T-helper 1 cell treated with Interleukin-12 subunit alpha and Interleukin-12 subunit beta and Interleukin-4 antibody, amounts not matched to agents 30 μg/mL and 1 μg/mL, for 36 hours (primary cell): ENCODE results near the gene RARB.

Source experiments
- H3K27ac Mint-ChIP-seq: one replicate; pipeline ENCODE4 v1.8.0; 2021; ENCODE audit warnings: mild to moderate bottlenecking, mixed read lengths
- H3K27me3 Mint-ChIP-seq: one replicate; pipeline ENCODE4 v1.8.0; 2021; ENCODE audit warnings: low read depth, mixed read lengths
- H3K36me3 Mint-ChIP-seq: one replicate; pipeline ENCODE4 v1.8.0; 2021; ENCODE audit warnings: low read depth, mixed read lengths
- H3K4me1 Mint-ChIP-seq: one replicate; pipeline ENCODE4 v1.8.0; 2021; ENCODE audit warnings: low read depth, mixed read lengths
- H3K4me3 Mint-ChIP-seq: one replicate; pipeline ENCODE4 v1.8.0; 2021; ENCODE audit warnings: mild to moderate bottlenecking, moderate library complexity, mixed read lengths
- H3K9me3 Mint-ChIP-seq: one replicate; pipeline ENCODE4 v1.8.0; 2021; ENCODE audit warnings: mixed read lengths

The RARB gene

DNA sequence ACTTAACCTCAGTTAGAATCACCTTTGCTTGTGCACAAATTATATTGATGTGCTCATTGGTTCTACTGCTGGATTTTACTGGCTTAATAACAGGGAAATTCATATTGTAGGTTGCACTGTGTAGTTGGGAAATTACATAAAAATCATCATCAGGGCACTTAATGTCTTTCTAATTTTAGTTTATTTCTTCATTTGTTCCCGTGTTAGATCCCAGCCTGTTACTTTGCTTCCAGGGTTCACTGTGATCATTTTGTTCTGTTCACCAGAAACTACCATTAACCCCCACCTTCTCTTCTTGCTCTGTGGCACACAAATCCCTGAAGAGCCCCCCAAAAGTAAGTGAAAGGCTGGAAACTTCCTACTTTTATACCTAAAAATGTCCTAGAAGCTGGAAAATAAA is 80.4 kb downstream of the RARB start:
- Mint-ChIP-seq H3K27ac (no peak overlapping the region), H3K4me3 (no peak overlapping the region)

DNA sequence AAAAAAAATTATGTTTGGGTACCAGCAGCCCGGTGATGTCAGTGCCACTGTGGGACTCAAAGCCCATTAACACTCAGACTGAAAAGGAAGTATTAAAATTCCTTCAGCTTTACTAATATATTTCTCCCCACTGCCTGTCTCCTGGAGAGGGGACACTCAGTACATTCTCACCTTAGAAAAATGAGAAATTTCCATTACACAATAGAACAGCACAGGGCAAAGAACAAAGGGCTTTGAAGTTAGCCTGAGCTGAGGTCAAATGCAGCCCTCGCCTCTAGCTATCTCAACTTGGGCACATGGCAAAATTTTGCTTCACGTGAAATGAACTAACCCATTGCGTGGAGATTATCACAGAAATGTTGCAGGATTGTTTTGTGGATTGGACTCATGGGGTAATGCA is 80.8 kb downstream of the RARB start:
- Mint-ChIP-seq H3K4me3 (no peak overlapping the region), H3K36me3 (no peaks in the 10 kb centered on the region), H3K9me3 (no peaks in the 10 kb centered on the region), H3K27ac (no peak overlapping the region), H3K27me3 (no peaks in the 10 kb centered on the region), H3K4me1 (no peaks in the 10 kb centered on the region)

More for the DNA sequence above, 80.4 kb downstream of the RARB start:
- Mint-ChIP-seq H3K36me3 (no peaks in the 10 kb centered on the region), H3K4me1 (no peaks in the 10 kb centered on the region), H3K27me3 (no peaks in the 10 kb centered on the region), H3K9me3 (no peaks in the 10 kb centered on the region)

DNA sequence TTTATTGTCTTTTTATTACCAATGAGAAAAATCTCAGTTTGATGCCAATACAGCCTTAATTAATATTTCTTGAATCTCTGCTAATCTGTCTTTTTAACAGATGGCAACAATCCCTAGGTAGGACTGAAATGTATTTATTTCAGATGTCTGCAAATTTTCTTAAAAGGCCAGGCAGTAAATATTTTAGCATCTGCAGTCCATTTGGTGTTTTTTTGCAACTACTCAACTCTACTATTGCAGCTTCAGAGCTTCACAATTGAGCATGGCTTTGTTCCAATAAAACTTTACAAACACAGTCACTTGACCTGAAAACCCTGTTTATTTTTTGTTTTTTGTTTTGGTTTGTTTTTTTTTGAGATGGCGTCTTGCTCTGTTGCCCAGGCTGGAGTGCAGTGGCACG is 82.7 kb downstream of the RARB start:
- Mint-ChIP-seq H3K4me3 (no peak overlapping the region), H3K36me3 (no peaks in the 10 kb centered on the region), H3K9me3 (no peaks in the 10 kb centered on the region), H3K27me3 (peaks cover 5% of the 10 kb centered on the region), H3K4me1 (no peaks in the 10 kb centered on the region), H3K27ac (no peak overlapping the region)

DNA sequence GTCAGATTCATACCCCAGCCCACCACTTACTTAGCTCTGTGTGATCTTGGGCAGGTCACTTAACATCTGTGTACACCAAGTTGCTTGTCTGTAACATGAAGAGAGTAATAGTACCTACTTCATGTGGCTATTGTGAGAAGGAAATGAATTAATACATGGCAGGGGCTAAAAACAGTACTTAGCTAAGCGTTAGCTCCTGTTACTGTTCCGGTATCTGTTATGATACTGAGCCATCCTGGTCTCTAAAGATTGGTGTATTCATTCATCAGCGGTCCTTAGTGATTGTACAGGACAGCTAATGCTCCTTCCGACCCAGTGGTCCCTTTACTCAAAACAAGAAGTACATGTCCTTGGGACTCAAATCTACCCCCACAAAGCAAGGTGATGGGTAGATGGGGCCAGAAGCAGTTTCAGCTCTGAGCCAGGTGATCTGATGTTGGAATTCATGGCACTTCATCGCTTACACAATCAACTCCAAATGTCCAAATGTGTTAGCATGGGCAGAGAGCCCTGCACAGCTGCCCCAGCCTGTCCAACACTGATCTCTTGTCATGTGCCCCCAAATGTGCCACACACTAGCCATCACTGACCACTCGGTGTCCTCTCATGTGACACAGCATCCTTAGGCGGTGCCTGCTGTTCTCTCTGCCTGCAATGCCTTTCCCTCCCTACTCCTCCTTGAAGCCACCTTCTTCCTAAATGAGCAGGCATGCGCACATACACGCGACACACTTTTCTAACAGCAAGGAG is 84.1 kb downstream of the RARB start:
- H3K4me1 Mint-ChIP-seq, result no peaks in the 10 kb centered on the region
- H3K9me3 Mint-ChIP-seq, result no peaks in the 10 kb centered on the region
- no peaks in the 10 kb centered on the region for H3K36me3 Mint-ChIP-seq
- no peak overlapping the region for H3K4me3 Mint-ChIP-seq
- no peak overlapping the region for H3K27ac Mint-ChIP-seq
- H3K27me3 Mint-ChIP-seq, result peaks cover 5% of the 10 kb centered on the region

DNA sequence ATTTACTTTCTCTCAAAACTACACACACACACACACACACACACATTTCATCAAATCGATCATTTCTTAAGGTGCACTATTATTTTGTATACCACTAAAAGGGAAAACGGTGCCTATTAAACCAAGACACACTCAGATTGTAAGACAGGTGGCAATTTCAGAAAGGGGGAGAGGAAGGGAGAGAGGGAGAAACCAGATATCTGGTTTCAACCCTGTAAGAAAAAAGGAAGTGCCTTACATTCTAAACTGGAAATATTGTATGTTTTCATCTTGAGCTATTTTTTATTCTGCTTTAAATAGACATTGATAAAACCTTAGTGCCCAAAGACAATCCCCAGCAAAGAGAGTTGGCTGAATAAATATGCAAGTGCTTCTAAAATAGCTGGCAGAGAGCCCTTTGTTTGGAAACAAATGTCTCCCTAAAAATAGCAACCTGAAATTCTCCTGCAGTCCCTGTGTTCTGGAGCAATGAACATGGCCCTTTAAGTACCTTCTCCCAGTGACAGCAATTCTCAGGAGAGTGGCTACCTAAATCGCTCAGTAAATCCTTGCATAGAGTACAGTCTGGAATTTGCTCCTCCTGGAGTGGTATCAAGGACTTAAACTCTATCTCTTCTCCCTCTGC is 85.7 kb downstream of the RARB start:
- no peaks in the 10 kb centered on the region for H3K4me1 Mint-ChIP-seq

DNA sequence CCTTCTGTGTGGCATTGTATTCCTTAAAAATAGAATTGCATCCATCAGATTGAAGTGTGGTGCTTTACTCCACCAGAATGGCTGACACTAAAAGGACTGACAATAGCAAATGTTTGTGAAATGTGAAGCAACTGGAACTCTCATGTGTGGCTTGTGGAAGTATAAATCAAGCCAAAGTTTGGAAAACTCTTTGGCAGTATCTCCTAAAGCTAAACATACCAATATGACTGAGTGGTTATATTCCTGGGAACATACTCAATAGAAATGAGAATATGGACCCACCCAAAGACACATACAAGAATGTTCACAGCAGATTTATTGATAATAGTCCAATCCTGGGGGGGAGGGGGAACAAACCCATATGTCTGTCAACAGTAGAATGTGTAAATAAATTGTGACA is 87.1 kb downstream of the RARB start:
- Mint-ChIP-seq H3K9me3 (no peaks in the 10 kb centered on the region), H3K4me1 (no peaks in the 10 kb centered on the region), H3K36me3 (no peaks in the 10 kb centered on the region), H3K27ac (no peak overlapping the region), H3K27me3 (peaks cover 5% of the 10 kb centered on the region), H3K4me3 (no peak overlapping the region)

More for the DNA sequence above, 85.7 kb downstream of the RARB start:
- H3K27me3 Mint-ChIP-seq, result peaks cover 5% of the 10 kb centered on the region
- H3K4me3 Mint-ChIP-seq, result no peak overlapping the region
- no peaks in the 10 kb centered on the region for H3K9me3 Mint-ChIP-seq
- no peak overlapping the region for H3K27ac Mint-ChIP-seq
- no peaks in the 10 kb centered on the region for H3K36me3 Mint-ChIP-seq

DNA sequence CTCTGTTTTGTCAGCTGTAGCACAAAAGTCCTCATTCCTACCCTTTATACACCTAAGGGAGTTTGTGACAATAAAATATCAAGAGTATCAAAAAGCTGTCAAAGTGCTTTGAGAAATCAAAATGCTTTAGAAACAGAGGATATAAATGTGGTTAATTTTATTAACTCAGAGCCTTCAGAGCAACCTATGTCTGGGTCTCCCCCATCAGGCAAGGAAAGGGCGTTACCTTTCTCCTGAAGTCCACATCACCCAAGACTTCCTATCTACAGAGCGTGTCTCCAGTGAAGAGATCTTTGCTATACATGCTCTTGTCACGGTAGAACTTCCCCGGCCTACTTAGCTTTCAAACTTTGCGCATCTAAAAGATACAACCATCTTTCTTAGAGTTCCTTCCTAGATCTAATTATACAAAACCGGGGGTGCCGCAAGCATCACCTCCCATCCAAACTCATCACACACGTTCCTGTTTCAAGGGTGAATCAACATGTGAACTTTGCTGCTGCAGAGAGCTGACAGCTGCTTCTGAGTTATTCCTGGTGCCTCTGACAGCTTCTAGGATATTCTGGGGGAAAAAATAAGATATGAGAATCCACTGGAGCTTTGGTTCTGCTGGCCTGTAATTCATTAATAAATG is 93.0 kb downstream of the RARB start:
- H3K27me3 Mint-ChIP-seq, result no peaks in the 10 kb centered on the region
- H3K36me3 Mint-ChIP-seq, result no peaks in the 10 kb centered on the region
- no peak overlapping the region for H3K4me3 Mint-ChIP-seq
- no peaks in the 10 kb centered on the region for H3K9me3 Mint-ChIP-seq
- no peak overlapping the region for H3K27ac Mint-ChIP-seq
- no peaks in the 10 kb centered on the region for H3K4me1 Mint-ChIP-seq

DNA sequence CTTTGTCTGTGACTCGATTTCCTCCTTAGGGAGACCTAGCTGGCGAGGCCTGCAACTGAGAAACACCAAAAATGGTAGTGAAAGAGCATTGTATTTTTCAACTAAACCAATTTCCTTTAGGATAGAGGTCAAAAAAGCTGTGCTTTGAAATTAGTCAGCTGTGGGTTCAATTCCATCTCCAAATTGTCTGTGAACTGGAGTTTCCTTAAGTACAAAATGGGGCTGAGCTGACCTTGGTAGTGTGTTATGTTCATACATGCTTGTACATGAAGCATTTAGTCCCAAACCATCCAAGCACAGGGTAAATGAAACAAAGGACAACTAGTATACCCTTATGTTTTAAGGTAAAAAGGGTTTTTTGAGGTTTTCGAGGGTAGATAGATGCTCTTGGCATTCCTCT is 99.3 kb downstream of the RARB start:
- no peaks in the 10 kb centered on the region for H3K36me3 Mint-ChIP-seq
- no peaks in the 10 kb centered on the region for H3K4me1 Mint-ChIP-seq
- H3K27me3 Mint-ChIP-seq, result no peaks in the 10 kb centered on the region
- H3K9me3 Mint-ChIP-seq, result peaks cover 4% of the 10 kb centered on the region
- H3K4me3 Mint-ChIP-seq, result no peak overlapping the region
- H3K27ac Mint-ChIP-seq, result no peak overlapping the region

DNA sequence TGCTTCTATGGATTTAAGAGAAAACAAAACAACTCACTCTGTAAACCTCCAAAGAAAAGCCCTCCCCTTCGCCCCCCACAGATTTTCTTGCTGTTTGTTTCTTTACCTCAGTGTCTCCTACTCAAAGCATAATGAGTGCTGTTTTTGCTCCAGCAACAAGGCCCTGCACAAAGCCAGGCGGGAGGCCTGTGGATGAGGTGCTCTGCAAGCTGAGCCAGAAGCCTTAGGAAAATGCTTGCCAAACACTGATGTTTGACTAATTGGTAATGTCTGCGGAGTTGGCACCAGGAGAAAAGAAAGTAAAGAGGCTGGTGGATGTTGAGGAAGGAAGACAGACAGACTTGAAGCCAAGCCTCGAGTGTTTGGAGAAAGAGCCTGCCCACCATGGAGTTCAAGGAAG is 99.7 kb downstream of the RARB start:
- H3K4me1 Mint-ChIP-seq, result no peaks in the 10 kb centered on the region
- no peaks in the 10 kb centered on the region for H3K36me3 Mint-ChIP-seq
- no peak overlapping the region for H3K4me3 Mint-ChIP-seq
- no peaks in the 10 kb centered on the region for H3K27me3 Mint-ChIP-seq
- no peak overlapping the region for H3K27ac Mint-ChIP-seq
- peaks cover 5% of the 10 kb centered on the region for H3K9me3 Mint-ChIP-seq

DNA sequence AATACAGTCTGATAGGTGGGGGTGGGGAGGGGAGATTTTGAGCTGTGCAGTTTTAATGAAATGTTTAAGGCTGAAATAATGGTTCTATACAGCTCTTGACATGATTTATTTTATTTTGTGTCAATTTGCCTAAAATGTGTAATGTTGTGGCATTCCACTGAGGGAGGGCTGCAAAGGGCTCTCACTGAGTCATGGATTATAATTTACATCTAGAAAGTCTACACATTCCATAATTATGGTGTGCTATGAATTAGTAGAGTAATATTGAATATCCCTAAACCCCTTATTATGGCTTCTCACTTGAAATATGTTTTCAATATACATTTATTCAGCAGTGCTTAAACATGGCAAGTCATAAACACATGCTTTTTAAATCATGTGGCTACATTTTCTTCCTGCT is 103.9 kb downstream of the RARB start:
- H3K27ac Mint-ChIP-seq, result no peak overlapping the region
- H3K4me1 Mint-ChIP-seq, result no peaks in the 10 kb centered on the region
- no peak overlapping the region for H3K4me3 Mint-ChIP-seq
- H3K9me3 Mint-ChIP-seq, result peaks cover 5% of the 10 kb centered on the region
- H3K36me3 Mint-ChIP-seq, result no peaks in the 10 kb centered on the region
- no peaks in the 10 kb centered on the region for H3K27me3 Mint-ChIP-seq

DNA sequence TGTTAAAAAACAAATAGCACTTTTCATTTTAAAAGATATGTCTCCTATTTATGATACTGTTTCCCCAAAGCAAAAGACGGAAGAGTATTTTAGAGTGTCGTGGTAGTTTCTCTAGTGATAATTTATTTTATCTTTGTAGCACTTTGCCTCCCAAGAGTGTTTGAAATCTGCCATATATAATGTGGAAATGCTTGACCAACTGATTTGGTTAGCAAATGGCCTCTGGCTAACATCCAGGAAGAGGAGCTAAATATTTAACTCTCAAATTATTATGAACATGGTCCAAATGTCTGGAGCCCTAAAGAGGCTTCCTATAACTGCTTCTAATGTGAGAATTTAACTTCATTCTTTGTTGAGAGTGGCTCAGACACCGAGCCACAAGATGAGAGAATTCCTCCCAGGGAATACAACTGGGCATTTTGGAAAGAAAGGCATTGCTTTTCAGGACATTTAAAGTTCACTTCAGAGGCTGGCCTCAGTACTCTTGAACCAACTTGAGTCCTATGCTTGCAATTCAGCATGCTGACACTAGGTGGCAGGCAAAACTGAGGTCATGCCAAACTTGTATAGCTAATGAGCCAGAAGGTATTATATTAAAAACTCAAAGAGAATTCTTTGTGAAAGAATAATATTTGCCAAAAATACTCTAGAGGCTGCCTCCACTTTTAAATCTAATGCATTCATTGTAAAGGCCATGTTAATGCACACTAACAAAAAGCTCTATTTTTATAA is 104.5 kb downstream of the RARB start:
- Mint-ChIP-seq H3K36me3 (no peaks in the 10 kb centered on the region), H3K27ac (no peak overlapping the region), H3K9me3 (peaks cover 5% of the 10 kb centered on the region), H3K4me1 (no peaks in the 10 kb centered on the region), H3K27me3 (no peaks in the 10 kb centered on the region), H3K4me3 (no peak overlapping the region)

DNA sequence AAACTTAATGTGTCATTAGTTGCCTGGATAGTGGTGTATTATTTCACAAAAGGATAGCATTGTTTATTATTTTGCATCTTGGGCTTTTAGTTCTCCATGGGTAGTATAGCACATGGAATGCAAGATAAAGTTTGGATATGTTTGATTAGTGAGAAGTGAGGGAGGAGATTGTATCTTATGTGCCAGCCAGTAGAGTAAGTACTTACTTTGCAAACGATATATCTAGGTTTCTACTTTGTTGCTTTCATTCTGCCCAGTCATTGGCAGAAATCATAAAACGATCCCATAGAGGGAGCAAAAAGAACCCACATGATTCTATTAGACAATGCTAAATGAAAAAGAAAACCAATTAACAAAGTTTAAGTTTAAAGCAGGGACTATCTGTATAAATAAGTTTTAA is 105.3 kb downstream of the RARB start:
- Mint-ChIP-seq H3K36me3 (no peaks in the 10 kb centered on the region), H3K4me3 (no peak overlapping the region), H3K9me3 (peaks cover 5% of the 10 kb centered on the region), H3K27me3 (no peaks in the 10 kb centered on the region), H3K27ac (no peak overlapping the region), H3K4me1 (no peaks in the 10 kb centered on the region)

DNA sequence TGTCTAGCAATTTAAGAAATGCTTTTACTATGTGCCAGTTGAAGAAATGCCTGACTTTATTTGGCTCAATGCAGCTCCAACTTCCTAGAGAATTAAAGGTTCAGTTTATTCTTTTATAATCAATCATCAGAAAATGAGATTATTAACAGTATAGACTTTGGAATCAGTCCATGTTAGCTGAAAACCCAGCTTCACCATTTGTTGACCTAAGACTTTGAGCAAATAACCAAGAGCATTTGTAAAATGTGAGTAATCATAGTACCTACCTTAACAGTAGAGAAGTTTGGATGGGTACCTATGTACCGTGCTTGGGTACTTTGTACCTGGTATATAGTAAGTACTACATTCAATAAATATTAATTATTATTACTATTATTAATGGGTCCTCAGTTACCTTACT is 105.9 kb downstream of the RARB start:
- no peaks in the 10 kb centered on the region for H3K36me3 Mint-ChIP-seq
- H3K9me3 Mint-ChIP-seq, result peaks cover 5% of the 10 kb centered on the region
- H3K27ac Mint-ChIP-seq, result no peak overlapping the region
- H3K4me3 Mint-ChIP-seq, result no peak overlapping the region
- no peaks in the 10 kb centered on the region for H3K4me1 Mint-ChIP-seq
- no peaks in the 10 kb centered on the region for H3K27me3 Mint-ChIP-seq

DNA sequence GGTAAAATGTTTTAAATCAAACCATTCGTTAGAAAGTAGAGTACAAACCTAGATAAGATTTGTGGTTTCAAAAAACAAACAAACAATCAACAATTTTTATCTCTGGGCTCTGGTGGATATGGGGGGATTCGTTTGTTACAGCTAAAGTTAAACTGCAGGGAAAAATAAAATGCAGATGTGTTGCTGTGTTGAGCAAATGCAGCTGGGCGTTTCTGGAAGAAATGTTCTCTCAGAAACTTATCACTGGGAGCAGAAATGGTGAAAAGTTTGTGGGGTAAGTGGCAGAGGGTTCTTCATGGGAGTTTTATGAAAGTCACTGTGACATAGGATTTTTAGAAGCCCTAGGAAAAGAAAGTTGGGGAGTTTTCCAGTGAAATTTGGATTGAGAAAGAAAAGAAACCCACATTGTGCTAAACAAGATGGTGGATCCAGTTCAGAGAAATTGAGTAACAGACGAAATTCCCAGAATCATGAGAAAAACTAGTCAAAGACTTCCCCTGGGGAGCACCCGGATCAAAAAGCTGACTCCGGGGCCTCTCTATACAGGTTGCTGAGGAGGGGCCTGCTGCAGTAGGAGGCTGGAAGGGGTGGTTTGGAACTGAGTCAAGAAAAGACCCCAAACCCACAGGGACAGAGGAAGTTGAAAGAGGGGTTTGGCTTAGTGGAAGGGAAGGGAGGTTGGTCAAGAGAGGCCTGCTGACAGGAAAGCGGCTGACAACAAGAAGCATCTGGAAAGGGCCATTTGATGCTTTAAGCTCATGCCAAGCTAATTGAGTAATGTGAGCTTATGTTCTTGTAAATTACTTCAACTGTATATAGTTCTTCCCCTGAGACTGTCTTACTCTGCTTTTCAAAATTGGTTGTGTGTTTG is 108.7 kb downstream of the RARB start:
- Mint-ChIP-seq H3K27ac (no peak overlapping the region), H3K9me3 (peaks cover 5% of the 10 kb centered on the region), H3K4me3 (no peak overlapping the region), H3K36me3 (no peaks in the 10 kb centered on the region), H3K4me1 (no peaks in the 10 kb centered on the region), H3K27me3 (no peaks in the 10 kb centered on the region)
